ENCODE data around the gene RHBDD3. TPM values are rescaled to one million over a fixed set of nuclear protein-coding genes. Genes with fewer than 3 reads are reported as not detected.

The RHBDD3 gene
- total and polyA plus RNA-seq, 9 of the 15 experiments (the other 6 are each of a cell fraction or from before 2014, with no cell fraction given): 0.32 to 35.6 (median 14.0) TPM

DNA sequence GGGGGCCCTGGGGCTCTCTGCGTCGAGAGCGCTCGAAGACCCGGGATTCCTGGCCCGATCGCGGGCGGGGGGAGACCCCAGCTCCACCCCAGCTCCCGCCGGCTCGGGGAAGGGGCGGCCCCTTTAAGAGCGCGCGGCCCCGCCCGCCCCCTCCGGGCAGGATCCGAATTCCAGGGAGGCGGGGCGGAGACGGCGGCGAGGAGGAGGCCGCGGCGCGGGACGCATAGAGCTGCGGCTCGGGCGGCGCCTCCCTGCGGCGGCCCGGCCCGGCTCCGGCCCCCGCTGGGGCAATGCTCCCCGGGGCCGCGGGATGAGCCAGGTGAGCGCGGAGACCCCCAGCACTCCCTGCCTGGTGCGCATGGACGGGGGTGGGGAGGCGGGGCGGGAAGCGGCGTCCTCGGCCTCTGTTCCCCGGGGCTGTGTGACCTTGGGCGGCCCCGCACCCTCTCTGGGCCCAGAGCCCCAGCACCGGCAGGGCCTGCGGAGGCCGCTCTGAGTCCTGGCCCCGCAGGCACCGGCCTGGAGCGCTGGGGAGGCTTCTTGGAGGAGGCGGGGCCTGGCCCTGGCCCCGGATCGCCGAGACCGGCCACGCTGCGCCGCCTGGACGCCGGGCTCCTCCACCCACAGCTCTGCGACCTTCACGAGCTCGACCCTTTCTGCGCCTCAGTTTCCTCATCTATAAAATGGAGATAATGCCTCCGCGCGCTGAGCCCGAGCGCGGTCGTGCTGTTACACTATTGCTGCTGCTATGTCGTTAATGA lies 39.2 kb upstream of the RHBDD3 start (continued):
- no peak for TF ChIP-seq EP300 (IDR thresholded peaks at IDR 0.05; ENCODE audit: low read length)
- TF ChIP-seq FOXP1 (CRISPR knock-in tag; IDR thresholded peaks at IDR 0.05): 0 out of 2 replicates have a peak, but pooled peaks have one; percentile 17
- TF ChIP-seq, protein P1, sequence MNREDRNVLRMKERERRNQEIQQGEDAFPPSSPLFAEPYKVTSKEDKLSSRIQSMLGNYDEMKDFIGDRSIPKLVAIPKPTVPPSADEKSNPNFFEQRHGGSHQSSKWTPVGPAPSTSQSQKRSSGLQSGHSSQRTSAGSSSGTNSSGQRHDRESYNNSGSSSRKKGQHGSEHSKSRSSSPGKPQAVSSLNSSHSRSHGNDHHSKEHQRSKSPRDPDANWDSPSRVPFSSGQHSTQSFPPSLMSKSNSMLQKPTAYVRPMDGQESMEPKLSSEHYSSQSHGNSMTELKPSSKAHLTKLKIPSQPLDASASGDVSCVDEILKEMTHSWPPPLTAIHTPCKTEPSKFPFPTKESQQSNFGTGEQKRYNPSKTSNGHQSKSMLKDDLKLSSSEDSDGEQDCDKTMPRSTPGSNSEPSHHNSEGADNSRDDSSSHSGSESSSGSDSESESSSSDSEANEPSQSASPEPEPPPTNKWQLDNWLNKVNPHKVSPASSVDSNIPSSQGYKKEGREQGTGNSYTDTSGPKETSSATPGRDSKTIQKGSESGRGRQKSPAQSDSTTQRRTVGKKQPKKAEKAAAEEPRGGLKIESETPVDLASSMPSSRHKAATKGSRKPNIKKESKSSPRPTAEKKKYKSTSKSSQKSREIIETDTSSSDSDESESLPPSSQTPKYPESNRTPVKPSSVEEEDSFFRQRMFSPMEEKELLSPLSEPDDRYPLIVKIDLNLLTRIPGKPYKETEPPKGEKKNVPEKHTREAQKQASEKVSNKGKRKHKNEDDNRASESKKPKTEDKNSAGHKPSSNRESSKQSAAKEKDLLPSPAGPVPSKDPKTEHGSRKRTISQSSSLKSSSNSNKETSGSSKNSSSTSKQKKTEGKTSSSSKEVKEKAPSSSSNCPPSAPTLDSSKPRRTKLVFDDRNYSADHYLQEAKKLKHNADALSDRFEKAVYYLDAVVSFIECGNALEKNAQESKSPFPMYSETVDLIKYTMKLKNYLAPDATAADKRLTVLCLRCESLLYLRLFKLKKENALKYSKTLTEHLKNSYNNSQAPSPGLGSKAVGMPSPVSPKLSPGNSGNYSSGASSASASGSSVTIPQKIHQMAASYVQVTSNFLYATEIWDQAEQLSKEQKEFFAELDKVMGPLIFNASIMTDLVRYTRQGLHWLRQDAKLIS (CRISPR knock-in tag; IDR thresholded peaks at IDR 0.05): no peak
- TF ChIP-seq, protein P2, sequence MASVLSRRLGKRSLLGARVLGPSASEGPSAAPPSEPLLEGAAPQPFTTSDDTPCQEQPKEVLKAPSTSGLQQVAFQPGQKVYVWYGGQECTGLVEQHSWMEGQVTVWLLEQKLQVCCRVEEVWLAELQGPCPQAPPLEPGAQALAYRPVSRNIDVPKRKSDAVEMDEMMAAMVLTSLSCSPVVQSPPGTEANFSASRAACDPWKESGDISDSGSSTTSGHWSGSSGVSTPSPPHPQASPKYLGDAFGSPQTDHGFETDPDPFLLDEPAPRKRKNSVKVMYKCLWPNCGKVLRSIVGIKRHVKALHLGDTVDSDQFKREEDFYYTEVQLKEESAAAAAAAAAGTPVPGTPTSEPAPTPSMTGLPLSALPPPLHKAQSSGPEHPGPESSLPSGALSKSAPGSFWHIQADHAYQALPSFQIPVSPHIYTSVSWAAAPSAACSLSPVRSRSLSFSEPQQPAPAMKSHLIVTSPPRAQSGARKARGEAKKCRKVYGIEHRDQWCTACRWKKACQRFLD (CRISPR knock-in tag; IDR thresholded peaks at IDR 0.05): no peak
- TF ChIP-seq TCF3 (CRISPR knock-in tag; IDR thresholded peaks at IDR 0.05): 0 out of 2 replicates have a peak, but pooled peaks have one; percentile 22
- TF ChIP-seq ADNP (tag; IDR thresholded peaks at IDR 0.05): peak; percentile 90
- no peak for TF ChIP-seq NR4A1 (CRISPR knock-in tag; IDR thresholded peaks at IDR 0.05)
- no peak for TF ChIP-seq NR4A1 (tag; IDR thresholded peaks at IDR 0.05)
- TF ChIP-seq EGR1 (conservative IDR thresholded peaks at IDR 0.05): 0 out of 2 replicates have a peak, but pooled peaks have one; percentile 12
- TF ChIP-seq, protein P3, sequence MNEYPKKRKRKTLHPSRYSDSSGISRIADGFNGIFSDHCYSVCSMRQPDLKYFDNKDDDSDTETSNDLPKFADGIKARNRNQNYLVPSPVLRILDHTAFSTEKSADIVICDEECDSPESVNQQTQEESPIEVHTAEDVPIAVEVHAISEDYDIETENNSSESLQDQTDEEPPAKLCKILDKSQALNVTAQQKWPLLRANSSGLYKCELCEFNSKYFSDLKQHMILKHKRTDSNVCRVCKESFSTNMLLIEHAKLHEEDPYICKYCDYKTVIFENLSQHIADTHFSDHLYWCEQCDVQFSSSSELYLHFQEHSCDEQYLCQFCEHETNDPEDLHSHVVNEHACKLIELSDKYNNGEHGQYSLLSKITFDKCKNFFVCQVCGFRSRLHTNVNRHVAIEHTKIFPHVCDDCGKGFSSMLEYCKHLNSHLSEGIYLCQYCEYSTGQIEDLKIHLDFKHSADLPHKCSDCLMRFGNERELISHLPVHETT (CRISPR knock-in tag; conservative IDR thresholded peaks at IDR 0.05 in 1 of 2, IDR thresholded peaks at IDR 0.05 in 1 of 2): 0 out of 4 replicates have a peak, but pooled peaks of 1 of the 2 experiments have one; percentile 31
- TF ChIP-seq, protein P4, sequence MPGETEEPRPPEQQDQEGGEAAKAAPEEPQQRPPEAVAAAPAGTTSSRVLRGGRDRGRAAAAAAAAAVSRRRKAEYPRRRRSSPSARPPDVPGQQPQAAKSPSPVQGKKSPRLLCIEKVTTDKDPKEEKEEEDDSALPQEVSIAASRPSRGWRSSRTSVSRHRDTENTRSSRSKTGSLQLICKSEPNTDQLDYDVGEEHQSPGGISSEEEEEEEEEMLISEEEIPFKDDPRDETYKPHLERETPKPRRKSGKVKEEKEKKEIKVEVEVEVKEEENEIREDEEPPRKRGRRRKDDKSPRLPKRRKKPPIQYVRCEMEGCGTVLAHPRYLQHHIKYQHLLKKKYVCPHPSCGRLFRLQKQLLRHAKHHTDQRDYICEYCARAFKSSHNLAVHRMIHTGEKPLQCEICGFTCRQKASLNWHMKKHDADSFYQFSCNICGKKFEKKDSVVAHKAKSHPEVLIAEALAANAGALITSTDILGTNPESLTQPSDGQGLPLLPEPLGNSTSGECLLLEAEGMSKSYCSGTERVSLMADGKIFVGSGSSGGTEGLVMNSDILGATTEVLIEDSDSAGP (CRISPR knock-in tag; IDR thresholded peaks at IDR 0.05): peak; percentile 94
- 0 out of 2 replicates have a peak, but pooled peaks have one; percentile 71 for TF ChIP-seq TOE1 (IDR thresholded peaks at IDR 0.05; ENCODE audit: borderline replicate concordance)
- no peak for TF ChIP-seq TOE1 (CRISPR knock-in tag; IDR thresholded peaks at IDR 0.05; ENCODE audit: borderline replicate concordance, low read depth)
- TF ChIP-seq CCNT2 (IDR thresholded peaks at IDR 0.05; ENCODE audit: borderline replicate concordance, extremely low read depth, insufficient read length, low read depth, low read length): peak; percentile 43
- TF ChIP-seq ELF1 (tag; IDR thresholded peaks at IDR 0.05): 0 out of 2 replicates have a peak, but pooled peaks have one; percentile 10
- TF ChIP-seq SMARCA5 (IDR thresholded peaks at IDR 0.05): peak; percentile 80

Measured in K562 (cell line).